Islet precursor cell (in vitro differentiated cells): ENCODE data around the gene ZNF618.

ENCODE experiments used
- DNase-seq: peaks from one replicate; pipeline ENCODE4 v3.0.0-alpha.2; 2018

ZNF618 gene

GRCh38 chr9:113885183-113886025 is 9.3 kb downstream of the ZNF618 start:
- DNase-seq, result no peak

DNA sequence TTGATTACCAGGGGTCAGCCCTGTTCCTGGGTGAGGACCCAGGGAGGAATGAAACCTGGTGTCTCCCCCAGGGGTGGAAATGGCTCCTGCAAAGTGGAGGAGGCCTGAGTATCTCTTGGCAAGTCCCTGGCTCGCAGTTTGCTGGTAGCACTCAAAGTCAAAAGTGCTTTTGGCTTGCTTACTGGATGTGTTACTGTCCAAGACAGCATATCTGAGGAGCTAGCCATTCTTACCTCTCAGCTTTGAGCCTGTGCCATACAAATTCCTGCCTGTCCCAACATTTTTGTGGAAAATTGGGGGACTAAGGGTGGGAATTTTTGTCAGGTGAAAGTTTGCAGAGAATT is 9.9 kb downstream of the ZNF618 start:
- no peak for DNase-seq

- DNase-seq, result no peak
Measured at GRCh38 chr9:113886466-113886865, 10.4 kb downstream of the ZNF618 start.

DNA sequence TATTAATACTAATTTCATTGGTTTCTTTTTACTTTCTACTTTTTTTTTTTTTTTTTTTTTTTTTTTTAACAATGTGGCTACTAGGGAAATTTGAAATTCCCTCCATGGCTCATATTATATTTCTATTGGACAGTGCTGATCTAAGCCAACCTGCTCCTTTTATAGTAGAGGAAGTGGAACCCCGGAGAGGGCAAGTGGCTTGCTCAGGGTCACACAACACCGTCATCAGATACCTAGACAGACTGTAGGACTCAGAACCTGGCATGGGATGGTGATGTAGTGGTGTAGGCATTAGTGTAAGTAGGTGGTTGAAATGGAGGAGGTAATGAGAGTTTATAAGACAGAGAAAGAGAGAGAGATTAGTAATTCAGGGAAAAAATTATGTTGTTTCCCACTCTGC is 10.8 kb downstream of the ZNF618 start:
- no peak for DNase-seq

- no peak for DNase-seq
Measured at GRCh38 chr9:113887436-113887835, 11.3 kb downstream of the ZNF618 start.

- DNase-seq, result no peak
Measured at GRCh38 chr9:113888336-113888735, 12.2 kb downstream of the ZNF618 start.

GRCh38 chr9:113888976-113889375 is 12.9 kb downstream of the ZNF618 start:
- DNase-seq, result no peak

DNA sequence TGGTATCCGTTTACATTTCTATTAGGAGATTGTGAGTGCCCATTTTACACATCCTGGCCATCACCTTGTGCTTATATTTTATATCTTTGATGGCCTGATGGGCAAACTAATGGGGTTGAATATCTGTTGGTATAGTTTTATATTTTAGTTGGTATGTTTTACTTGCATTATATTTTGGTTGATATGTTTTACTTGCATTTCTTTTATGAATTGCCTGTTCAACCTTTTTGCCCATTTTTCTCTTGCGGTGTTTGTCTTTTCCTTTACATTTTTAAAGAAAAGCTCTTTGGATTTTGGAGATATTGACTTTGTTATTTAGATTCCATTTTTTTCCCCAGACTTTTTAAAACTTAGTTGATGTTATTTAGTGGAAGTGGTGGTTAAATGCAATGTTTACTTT is 14.6 kb downstream of the ZNF618 start:
- DNase-seq, result no peak

- DNase-seq, result no peak
Measured at GRCh38 chr9:113892861-113893491, 16.9 kb downstream of the ZNF618 start.

GRCh38 chr9:113894166-113894565 is 18.1 kb downstream of the ZNF618 start:
- DNase-seq, result no peak

- DNase-seq, result no peak
Measured at GRCh38 chr9:113895526-113895925, 19.4 kb downstream of the ZNF618 start.

GRCh38 chr9:113896713-113897112 is 20.6 kb downstream of the ZNF618 start:
- no peak for DNase-seq

DNA sequence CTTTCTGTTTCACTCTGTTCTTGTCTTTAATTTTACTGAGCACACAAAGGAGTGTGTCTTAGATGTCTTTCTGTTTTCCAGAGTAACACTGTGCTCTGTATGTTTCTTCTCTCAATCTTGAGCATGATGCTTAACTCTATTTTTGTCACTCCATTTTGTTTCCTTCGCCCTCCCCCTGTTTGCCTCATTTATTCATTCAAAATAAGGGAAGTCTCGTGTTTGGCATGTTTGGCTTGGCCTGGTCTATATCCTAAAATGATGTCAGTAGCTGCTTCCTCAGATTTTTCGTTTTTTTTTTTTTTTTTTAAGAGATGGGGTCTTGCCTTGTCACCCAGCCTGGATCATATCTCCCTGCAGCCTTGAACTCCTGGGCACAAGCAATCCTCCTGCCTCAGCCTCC is 22.0 kb downstream of the ZNF618 start:
- DNase-seq, result no peak

DNA sequence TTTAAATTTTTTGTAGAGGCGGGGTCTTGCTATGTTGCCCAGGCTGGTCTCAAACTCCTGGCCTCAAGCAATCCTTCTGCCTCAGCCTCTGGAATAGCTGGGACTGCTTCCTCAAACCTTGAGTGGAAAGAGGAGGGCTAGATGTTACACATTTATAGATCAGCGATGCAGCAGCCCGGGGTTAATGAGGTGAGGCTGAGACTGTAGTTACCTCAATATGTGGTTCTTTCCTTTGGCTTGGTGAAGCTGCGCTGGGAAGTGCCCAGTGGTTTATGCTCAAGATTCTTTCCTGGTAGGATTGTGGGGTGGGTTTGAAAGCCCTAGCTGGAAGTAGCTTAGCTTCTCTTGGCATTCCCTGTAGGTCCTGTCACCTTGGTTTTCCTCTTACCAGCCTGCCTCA is 22.5 kb downstream of the ZNF618 start:
- no peak for DNase-seq

DNA sequence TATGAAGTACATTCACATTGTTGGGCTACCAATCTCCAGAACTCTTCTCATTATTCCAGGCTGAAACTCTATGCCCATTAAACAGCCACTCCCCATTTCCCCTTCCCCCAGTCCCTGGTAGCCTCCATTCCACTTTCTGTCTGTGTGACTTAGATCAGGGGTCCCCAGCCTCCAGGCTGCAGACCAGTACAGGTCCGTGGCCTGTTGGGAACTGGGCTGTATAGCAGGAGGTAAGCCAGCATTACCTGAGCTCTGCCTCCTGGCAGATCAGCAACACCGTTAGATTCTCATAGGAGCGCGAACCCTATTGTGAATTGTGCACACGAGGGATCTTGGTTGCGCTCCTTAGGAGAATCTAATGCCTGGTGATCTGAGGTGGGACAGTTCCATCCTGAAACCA is 23.1 kb downstream of the ZNF618 start:
- no peak for DNase-seq

DNA sequence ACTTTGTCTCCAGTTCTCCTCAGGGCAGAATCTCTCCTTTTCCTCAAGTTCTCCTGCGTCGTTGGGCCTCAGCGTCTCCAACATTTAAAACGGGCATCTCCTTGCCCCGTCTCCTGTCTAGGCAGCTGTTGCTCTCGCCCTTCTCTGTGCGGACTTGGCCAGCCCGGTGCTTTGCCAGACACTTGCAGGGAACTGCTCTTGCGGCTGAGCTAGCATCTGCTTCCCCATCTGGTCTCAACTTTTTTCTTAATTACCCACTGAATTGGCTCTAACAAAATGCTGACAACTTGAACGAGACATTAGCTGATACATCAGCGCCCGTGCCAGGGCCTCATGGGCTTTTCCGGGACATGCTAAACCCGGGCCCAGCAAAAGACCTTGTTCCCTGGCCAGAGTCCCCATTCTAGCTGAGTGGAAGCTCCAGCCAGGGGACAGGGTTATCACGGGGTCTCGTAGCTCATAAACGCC is 25.1 kb downstream of the ZNF618 start:
- DNase-seq, result no peak

- DNase-seq, result no peak
Measured at GRCh38 chr9:113903514-113904077, 27.5 kb downstream of the ZNF618 start.

- DNase-seq, result no peak
Measured at GRCh38 chr9:113906411-113907110, 30.5 kb downstream of the ZNF618 start.

DNA sequence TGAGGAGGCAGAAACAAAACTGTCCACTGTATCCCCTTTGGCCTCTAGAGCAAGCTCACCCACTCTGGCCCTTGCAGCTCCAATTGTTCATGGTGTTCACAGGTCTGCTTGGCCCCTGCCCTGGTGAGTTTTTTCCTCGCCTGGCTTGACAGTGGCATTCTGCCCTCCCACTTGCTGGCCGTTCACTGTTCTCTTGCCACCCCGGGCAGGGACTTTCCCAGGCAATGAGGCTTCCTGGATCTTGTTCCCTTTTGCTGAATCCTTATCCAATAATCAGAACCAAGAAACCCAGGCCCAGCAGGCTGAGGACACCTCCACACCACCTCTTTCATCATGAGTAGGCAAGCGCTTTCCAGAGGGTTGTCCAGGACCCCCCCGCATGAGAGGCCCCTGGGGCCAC is 31.2 kb downstream of the ZNF618 start:
- no peak for DNase-seq

GRCh38 chr9:113909421-113909820 is 33.3 kb downstream of the ZNF618 start:
- DNase-seq, result no peak

DNA sequence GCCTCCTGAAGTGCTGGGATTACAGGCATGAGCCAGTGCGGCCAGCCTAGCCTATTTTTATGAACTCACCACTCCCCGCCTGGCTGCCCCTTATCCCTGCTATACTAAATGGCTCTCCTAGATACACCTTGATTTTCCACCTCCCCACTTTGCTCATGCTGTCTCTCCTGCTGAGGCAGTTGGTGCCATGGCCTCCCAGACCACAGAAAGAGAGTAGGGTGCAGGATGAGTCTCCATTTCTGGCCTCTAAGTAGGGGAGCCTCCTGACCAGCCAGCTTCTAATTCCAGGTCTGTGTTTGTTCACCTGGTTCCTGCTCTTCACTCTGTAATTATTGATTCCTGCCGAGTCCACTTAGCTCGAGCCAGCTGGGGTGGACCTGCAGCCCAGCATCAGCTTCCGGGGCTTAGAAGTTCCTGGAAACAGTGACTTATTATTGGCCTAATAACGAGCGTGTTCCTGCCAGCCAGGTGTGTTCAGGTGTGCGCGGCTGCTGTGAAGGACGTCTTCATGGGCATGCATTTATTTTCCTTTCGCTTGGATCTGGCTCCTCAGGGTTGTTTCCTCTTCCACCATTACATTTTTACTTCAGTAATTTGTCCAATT is 34.0 kb downstream of the ZNF618 start:
- no peak for DNase-seq

GRCh38 chr9:113911850-113912557 is 35.9 kb downstream of the ZNF618 start:
- peak; percentile 24 for DNase-seq

DNA sequence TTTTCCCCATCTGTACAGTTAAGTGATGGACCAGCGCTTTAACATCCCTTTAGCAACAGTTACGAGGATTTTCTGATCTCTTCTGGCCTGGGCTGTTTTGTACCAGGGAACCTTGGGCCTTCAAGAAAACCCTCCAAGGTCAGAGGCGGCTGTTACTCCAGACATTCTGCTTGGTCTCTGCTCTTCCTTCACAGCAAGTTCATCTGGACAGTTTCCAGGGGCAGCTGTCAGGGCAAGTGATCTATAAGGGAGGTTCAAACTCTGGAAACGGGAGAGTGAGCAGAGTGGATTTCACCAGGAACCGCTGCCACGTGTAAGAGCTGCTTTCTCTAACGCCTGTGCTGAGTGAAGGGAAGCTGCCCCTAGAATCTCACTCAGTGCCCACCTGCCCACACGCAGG is 36.7 kb downstream of the ZNF618 start:
- DNase-seq, result peak; percentile 37
